HepG2 (cell line): Measurements from ENCODE around the gene HID1. TPM values are rescaled to one million over a fixed set of nuclear protein-coding genes. Genes with fewer than 3 reads are reported as not detected.
A peak's percentile ranks its signal among the peaks of the same experiment; 100 is the strongest.

ENCODE experiments used
- CERS6 ChIP-seq: sonication (generic); formaldehyde crosslinking; IDR thresholded peaks from 2 replicates; pipeline ENCODE4 v1.5.0; 2020; ENCODE audit warnings: missing genetic modification reagents
- CSRNP1 ChIP-seq: sonication (generic); formaldehyde crosslinking; IDR thresholded peaks from 2 replicates; pipeline ENCODE4 v1.8.1; 2023; ENCODE audit warnings: mild to moderate bottlenecking, missing genetic modification reagents
- E2F1 ChIP-seq: sonication (generic); formaldehyde crosslinking; IDR thresholded peaks from 2 replicates; pipeline ENCODE4 v1.5.0; 2020; ENCODE audit warnings: missing genetic modification reagents
- ELF1 ChIP-seq: sonication (generic); formaldehyde crosslinking; IDR thresholded peaks from 2 replicates; pipeline ENCODE4 v1.4.0; 2020; ENCODE audit warnings: missing genetic modification reagents
- FOXO1 ChIP-seq: sonication (generic); formaldehyde crosslinking; IDR thresholded peaks from 2 replicates; pipeline ENCODE4 v1.4.0; 2020; ENCODE audit warnings: missing genetic modification reagents
- FOXO4 ChIP-seq: sonication (generic); formaldehyde crosslinking; conservative IDR thresholded peaks from 2 replicates; pipeline ENCODE4 v1.8.1; 2023; ENCODE audit warnings: missing genetic modification reagents
- GATAD1 ChIP-seq: IDR thresholded peaks from 2 replicates; pipeline ENCODE4 v1.6.1; 2016; ENCODE audit warnings: missing genetic modification reagents, missing compliant biosample characterization
- HNRNPK ChIP-seq: fragments of 200-400 bp; formaldehyde crosslinking; IDR thresholded peaks from 2 replicates; pipeline ENCODE4 v1.6.1; 2018; ENCODE audit warnings: low read length, low read depth, moderate library complexity, mild to moderate bottlenecking; ENCODE audit not compliant: poor library complexity, severe bottlenecking
- MXD3 ChIP-seq: IDR thresholded peaks from 2 replicates; pipeline ENCODE4 v1.6.1; 2016; ENCODE audit warnings: mild to moderate bottlenecking, missing biosample characterization, missing genetic modification reagents
- NCOR1 ChIP-seq: fragments of 200-600 bp; sonication (generic); IDR thresholded peaks from 2 replicates; pipeline ENCODE4 v1.7.0; 2017; ENCODE audit warnings: antibody characterized with exemption, low read length, borderline replicate concordance
- NFYC ChIP-seq: IDR thresholded peaks from 2 replicates; pipeline ENCODE4 v1.6.1; 2016; ENCODE audit warnings: missing genetic modification reagents, missing compliant biosample characterization
- UBTF ChIP-seq: sonication (generic); formaldehyde crosslinking; IDR thresholded peaks from 2 replicates; pipeline ENCODE4 v1.4.0; 2020; ENCODE audit warnings: mild to moderate bottlenecking, missing genetic modification reagents
- ZNF530 ChIP-seq: sonication (generic); formaldehyde crosslinking; IDR thresholded peaks from 2 replicates; pipeline ENCODE4 v1.5.0; 2020; ENCODE audit warnings: low read depth, mild to moderate bottlenecking, missing genetic modification reagents
- ZNF619 ChIP-seq: sonication (generic); formaldehyde crosslinking; IDR thresholded peaks from 2 replicates; pipeline ENCODE4 v1.4.0; 2020; ENCODE audit warnings: mild to moderate bottlenecking, missing genetic modification reagents
- ZNF770 ChIP-seq: sonication (generic); formaldehyde crosslinking; IDR thresholded peaks from 2 replicates; pipeline ENCODE4 v1.5.0; 2020; ENCODE audit warnings: mild to moderate bottlenecking, missing genetic modification reagents
- ZNF777 ChIP-seq: sonication (generic); formaldehyde crosslinking; IDR thresholded peaks from 2 replicates; pipeline ENCODE4 v1.4.0; 2020; ENCODE audit warnings: missing genetic modification reagents
- ZSCAN25 ChIP-seq: sonication (generic); formaldehyde crosslinking; IDR thresholded peaks from 2 replicates; pipeline ENCODE4 v1.8.0; 2022; ENCODE audit warnings: mild to moderate bottlenecking, missing genetic modification reagents
- polyA plus RNA-seq, 8 experiments: library from polyadenylated mRNA; depleted of rRNA in 3 of 8; stranded (reverse) in 7 of 8; unstranded in 1 of 8; fragments of >200 nt; fragmentation: Illumina TruSeq in 4 of 8; extraction: Trizol in 4 of 8; gene quantifications; 2 replicates each; pipeline versions ENCODE4 v1.2.1 to v1.2.3, GENCODE V29; 2011 to 2016; ENCODE audit warnings: low read depth in 4 of 8, missing spikeins in 1 of 8, mixed read lengths in 1 of 8; ENCODE audit not compliant: insufficient read depth in 1 of 8
- total RNA-seq, 5 experiments: library from RNA; depleted of rRNA; stranded (reverse); fragments of >200 nt; fragmentation: Illumina TruSeq; extraction: Trizol; gene quantifications; 2 replicates each; pipeline ENCODE4 v1.2.3, GENCODE V29; 2016; ENCODE audit warnings: low read depth in 1 of 5

HID1 gene
- total and polyA plus RNA-seq, 2 of the 13 experiments (the other 11 are each of a cell fraction or from before 2014, with no cell fraction given) = 2.1 to 10.6 TPM

- no peak for TF ChIP-seq FOXO1
- no peak for TF ChIP-seq ZNF619 (CRISPR knock-in tag)
- peak; percentile 26; the same call in 1 of the 2 replicates for TF ChIP-seq MXD3 (CRISPR knock-in tag)
- no peak for TF ChIP-seq ZNF530 (CRISPR knock-in tag)
- TF ChIP-seq ZNF770 (CRISPR knock-in tag) = 0 out of 2 replicates have a peak, but pooled peaks have one; percentile 19
- peak; percentile 20 for TF ChIP-seq HNRNPK
- TF ChIP-seq ZSCAN25 (CRISPR knock-in tag) = 0 out of 2 replicates have a peak, but pooled peaks have one; percentile 8
- peak; percentile 28; the same call in 1 of the 2 replicates for TF ChIP-seq ZNF777 (CRISPR knock-in tag)
- TF ChIP-seq NCOR1 = no peak
- no peak for TF ChIP-seq CERS6
- TF ChIP-seq GATAD1 = no peak; the same call in 1 of the 2 replicates
- no peak for TF ChIP-seq FOXO4 (CRISPR knock-in tag)
- TF ChIP-seq E2F1 (CRISPR knock-in tag) = no peak
- no peak for TF ChIP-seq ELF1
- peak; percentile 81 for TF ChIP-seq UBTF (CRISPR knock-in tag)
- TF ChIP-seq CSRNP1 = no peak
- TF ChIP-seq NFYC = no peak
Observed at GRCh38 chr17:74987909-74988711, 15.6 kb upstream of the HID1 start (continued).
